ENCODE data around the gene TNS3. TPM values are rescaled to one million over a fixed set of nuclear protein-coding genes. Genes with fewer than 3 reads are reported as not detected.
"Not testable (repeated sequence)": the region's sequence is repeated elsewhere in the genome, so short reads cannot be mapped to it uniquely, and the experiment has no call there.

Gene TNS3
- polyA plus RNA-seq, 1 donor: 66.7 TPM

- peak overlapping the region; percentile 76 for H3K27ac ChIP-seq (ENCODE audit: low read length)
- peaks cover 4% of the 10 kb centered on the region for H3K9me3 ChIP-seq (ENCODE audit: control insufficient read depth, low read depth, low read length)
- peaks cover 24% of the 10 kb centered on the region for H3K36me3 ChIP-seq (ENCODE audit: control insufficient read depth, insufficient read depth, low read length)
- peak; percentile 96 to 98 for DNase-seq
- H3K4me3 ChIP-seq (ENCODE audit: low read length): no peak overlapping the region
- no CpG with 5 or more reads among the region's 24 CpGs for WGBS (ENCODE audit: insufficient coverage, low lambda C conversion rate)
- peaks cover 79% of the 10 kb centered on the region for H3K4me1 ChIP-seq (ENCODE audit: control insufficient read depth, insufficient read depth, low read length)
- no peaks in the 10 kb centered on the region for H3K27me3 ChIP-seq (ENCODE audit: control insufficient read depth, insufficient read depth, low read length)
Measured at GRCh38 chr7:47474937-47475879, 106.7 kb downstream of the TNS3 start.

DNA sequence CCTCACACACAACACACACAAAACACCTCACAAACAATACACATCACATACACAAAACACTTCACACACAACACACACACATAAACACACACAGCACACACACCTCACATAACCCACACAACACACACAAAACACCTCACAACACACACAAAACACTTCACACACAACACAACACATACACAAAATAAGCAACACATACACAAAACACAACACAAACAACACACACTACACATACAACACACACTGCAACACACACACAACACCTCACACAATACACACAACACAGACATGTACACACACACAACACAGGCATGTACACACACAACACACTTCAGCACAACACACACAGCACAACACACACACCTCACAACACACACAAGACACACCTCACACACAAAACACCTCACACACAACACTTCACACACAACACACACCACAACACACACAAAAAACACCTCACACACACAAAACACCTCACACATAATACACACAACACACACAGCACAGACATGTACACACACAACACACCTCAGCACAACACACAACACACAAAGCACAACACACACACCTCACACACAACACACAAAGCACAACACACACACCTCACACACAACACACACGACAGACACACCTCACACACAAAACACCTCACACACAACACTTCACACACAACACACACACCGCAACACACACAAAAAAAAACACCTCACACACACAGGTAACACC is 107.5 kb downstream of the TNS3 start:
- Histone ChIP-seq H3K4me1 (ENCODE audit: control insufficient read depth, insufficient read depth, low read length) (peaks cover 77% of the 10 kb centered on the region), H3K4me3 (ENCODE audit: low read length) (no peak overlapping the region), H3K27me3 (ENCODE audit: control insufficient read depth, insufficient read depth, low read length) (no peaks in the 10 kb centered on the region), H3K9me3 (ENCODE audit: control insufficient read depth, low read depth, low read length) (peaks cover 4% of the 10 kb centered on the region), H3K36me3 (ENCODE audit: control insufficient read depth, insufficient read depth, low read length) (peaks cover 18% of the 10 kb centered on the region), H3K27ac (ENCODE audit: low read length) (peak overlapping the region; percentile 76)
- peak in 1 of 2 donors; percentile 50 for DNase-seq
- WGBS (ENCODE audit: insufficient coverage, low lambda C conversion rate): no CpG with 5 or more reads among the region's 2 CpGs

DNA sequence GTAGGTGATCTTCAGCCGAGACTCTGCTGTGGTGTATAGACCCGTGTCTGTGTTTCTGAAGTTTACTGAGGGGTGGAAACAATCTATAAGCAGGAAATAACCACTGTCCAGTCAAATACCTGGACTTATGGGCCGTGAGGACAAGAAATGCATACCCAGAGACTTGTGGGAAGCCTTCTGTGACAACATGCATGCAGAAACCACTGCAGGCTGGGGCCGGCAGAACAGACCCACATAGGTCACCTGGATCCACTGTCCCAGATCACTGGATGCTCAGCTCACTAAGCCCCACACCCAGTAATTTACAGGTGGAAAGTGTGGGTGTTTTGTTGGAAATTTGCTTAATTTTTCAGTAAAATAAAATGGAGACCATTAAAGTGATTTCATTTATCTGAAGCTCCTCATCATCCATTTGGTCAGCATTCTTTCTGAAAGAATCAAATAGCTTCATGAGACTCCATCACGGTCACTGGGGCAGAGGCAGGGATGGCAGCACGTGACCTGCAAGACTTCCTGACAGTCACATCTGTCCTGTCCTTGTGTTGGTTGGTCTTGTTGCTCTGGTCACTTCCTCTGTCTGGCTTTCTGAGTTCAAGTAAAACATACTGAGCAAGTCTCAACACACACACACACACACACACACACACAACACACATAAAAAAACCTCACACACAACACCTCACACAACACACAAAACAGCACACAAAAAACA is 108.3 kb downstream of the TNS3 start:
- no CpG with 5 or more reads among the region's 6 CpGs for WGBS (ENCODE audit: insufficient coverage, low lambda C conversion rate)
- H3K4me1 ChIP-seq (ENCODE audit: control insufficient read depth, insufficient read depth, low read length): peaks cover 76% of the 10 kb centered on the region
- H3K36me3 ChIP-seq (ENCODE audit: control insufficient read depth, insufficient read depth, low read length): peaks cover 18% of the 10 kb centered on the region
- peak overlapping the region; percentile 76 for H3K27ac ChIP-seq (ENCODE audit: low read length)
- H3K4me3 ChIP-seq (ENCODE audit: low read length): no peak overlapping the region
- peak in 1 of 2 donors; percentile 58 for DNase-seq
- no peaks in the 10 kb centered on the region for H3K27me3 ChIP-seq (ENCODE audit: control insufficient read depth, insufficient read depth, low read length)
- peaks cover 4% of the 10 kb centered on the region for H3K9me3 ChIP-seq (ENCODE audit: control insufficient read depth, low read depth, low read length)

DNA sequence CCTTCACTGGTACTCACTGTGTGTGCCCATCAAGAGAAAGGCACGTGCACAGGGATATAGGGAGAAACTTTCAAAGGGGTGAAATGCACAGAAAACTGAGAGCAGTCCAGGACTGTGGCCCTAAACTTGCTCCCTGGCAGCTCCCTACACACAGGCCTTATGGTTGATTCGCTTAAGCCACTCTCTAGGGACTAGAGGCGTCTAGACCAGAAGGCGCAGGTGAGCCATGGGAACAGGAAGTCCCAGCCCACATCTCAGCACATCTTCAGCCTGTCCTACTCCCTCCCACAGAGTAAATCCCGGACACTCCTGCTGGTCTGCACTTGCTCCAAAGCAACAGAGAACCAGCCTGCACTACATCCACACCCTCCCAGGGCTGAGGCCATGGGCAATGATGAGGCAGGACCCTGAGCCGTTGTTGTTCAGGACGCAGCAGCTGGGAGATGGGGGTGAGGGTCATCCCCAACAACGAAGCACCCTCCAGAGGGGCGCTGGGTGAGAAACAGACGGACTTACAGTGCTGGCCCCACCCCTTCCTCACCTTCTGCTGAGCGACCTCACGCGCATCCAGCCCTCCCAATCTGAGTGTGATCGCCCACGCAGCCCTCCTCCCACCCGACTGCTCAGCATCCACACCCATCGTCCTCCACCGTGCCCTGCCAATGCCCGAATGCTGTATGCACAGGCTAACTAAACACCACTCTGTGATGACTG is 109.3 kb downstream of the TNS3 start:
- no peak for DNase-seq
- Histone ChIP-seq H3K36me3 (ENCODE audit: control insufficient read depth, insufficient read depth, low read length) (peaks cover 20% of the 10 kb centered on the region), H3K4me3 (ENCODE audit: low read length) (no peak overlapping the region), H3K27me3 (ENCODE audit: control insufficient read depth, insufficient read depth, low read length) (no peaks in the 10 kb centered on the region), H3K9me3 (ENCODE audit: control insufficient read depth, low read depth, low read length) (peaks cover 4% of the 10 kb centered on the region), H3K27ac (ENCODE audit: low read length) (peak overlapping the region; percentile 76), H3K4me1 (ENCODE audit: control insufficient read depth, insufficient read depth, low read length) (peaks cover 75% of the 10 kb centered on the region)
- WGBS (ENCODE audit: insufficient coverage, low lambda C conversion rate): no CpG with 5 or more reads among the region's 19 CpGs

DNA sequence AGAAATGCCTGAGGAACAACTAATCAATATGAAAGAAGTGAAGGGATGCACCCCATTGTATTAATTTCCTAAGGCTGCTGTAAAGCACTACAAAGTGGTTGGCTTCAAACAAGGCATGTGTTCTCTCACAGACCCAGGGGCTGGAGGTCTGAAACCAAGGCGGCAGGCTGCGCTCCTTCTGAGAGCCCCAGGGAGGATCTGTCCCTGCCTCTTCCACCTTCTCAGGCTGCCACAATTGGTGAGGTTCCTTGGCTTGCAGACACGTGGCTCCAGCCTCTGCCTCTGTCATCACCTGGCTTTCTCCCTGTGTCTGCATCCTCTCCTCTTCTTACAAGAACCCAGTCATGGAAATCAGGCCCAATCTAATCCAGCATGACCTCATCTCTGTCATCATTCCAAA is 110.1 kb downstream of the TNS3 start:
- Histone ChIP-seq H3K4me1 (ENCODE audit: control insufficient read depth, insufficient read depth, low read length) (peaks cover 75% of the 10 kb centered on the region), H3K4me3 (ENCODE audit: low read length) (no peak overlapping the region), H3K27ac (ENCODE audit: low read length) (peak overlapping the region; percentile 72), H3K36me3 (ENCODE audit: control insufficient read depth, insufficient read depth, low read length) (peaks cover 18% of the 10 kb centered on the region), H3K27me3 (ENCODE audit: control insufficient read depth, insufficient read depth, low read length) (no peaks in the 10 kb centered on the region), H3K9me3 (ENCODE audit: control insufficient read depth, low read depth, low read length) (peaks cover 4% of the 10 kb centered on the region)
- no CpG with 5 or more reads among the region's 3 CpGs for WGBS (ENCODE audit: insufficient coverage, low lambda C conversion rate)
- no peak for DNase-seq

DNA sequence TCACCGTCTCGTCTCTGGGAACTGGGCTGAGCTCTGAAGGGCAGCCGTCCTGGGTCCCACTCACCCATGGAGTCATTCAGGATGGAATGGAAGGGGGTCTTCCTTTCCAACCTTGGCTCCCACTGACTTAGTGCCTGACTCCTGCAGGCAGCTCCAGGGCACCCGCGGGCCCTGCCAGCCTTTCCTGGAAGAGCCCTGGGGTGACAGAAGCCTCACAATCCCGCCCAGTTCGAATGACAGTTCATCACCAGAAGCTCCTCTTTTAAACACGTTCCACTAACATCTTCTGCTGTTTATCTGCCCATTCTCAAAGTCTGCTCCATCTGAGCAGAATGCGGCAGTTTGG is 110.6 kb downstream of the TNS3 start:
- H3K4me3 ChIP-seq (ENCODE audit: low read length): no peak overlapping the region
- DNase-seq: no peak
- WGBS (ENCODE audit: insufficient coverage, low lambda C conversion rate): no CpG with 5 or more reads among the region's 9 CpGs
- peaks cover 4% of the 10 kb centered on the region for H3K9me3 ChIP-seq (ENCODE audit: control insufficient read depth, low read depth, low read length)
- H3K36me3 ChIP-seq (ENCODE audit: control insufficient read depth, insufficient read depth, low read length): peaks cover 18% of the 10 kb centered on the region
- H3K4me1 ChIP-seq (ENCODE audit: control insufficient read depth, insufficient read depth, low read length): peaks cover 76% of the 10 kb centered on the region
- H3K27me3 ChIP-seq (ENCODE audit: control insufficient read depth, insufficient read depth, low read length): no peaks in the 10 kb centered on the region
- H3K27ac ChIP-seq (ENCODE audit: low read length): peak overlapping the region; percentile 72

DNA sequence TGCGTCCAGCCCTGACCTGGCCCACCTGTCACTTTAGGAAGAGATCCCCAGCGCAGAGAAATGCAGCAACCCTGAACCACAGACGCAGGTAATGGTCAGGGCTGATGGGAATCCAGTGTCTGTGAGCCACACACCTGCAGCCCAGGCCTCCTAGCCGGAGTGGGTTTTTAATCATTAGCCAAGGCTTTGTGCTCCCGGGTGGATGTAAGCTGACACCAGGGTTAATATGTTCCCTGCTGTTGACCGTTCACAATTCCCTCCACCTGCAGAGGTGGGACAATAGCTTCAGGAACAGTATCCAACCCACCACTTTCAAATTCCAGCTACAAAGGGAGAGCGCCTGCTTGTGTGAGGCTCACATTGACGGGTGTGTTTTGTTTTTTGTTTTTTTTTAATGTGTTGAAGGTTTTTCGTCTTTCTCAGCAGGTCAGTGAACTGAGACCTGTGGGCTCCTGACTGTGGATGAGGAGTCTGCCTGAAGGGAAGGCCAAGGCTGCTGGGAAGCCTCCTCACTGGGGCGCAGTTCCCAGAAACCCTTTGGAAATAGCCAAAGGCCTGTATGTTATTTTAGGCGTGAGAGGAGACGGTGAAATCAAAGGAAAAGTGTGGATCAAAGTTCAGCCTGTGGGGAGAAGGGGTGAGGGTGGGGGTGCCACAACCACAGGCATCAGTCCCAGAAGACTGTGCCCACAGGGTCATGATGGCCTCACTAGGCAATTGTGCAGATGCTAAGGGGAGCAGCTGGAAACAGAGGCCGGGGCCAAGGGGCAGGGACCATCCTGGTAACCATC is 111.1 kb downstream of the TNS3 start:
- Histone ChIP-seq H3K27me3 (ENCODE audit: control insufficient read depth, insufficient read depth, low read length) (no peaks in the 10 kb centered on the region), H3K27ac (ENCODE audit: low read length) (peak overlapping the region; percentile 72), H3K4me3 (ENCODE audit: low read length) (peak overlapping the region; percentile 5), H3K9me3 (ENCODE audit: control insufficient read depth, low read depth, low read length) (peaks cover 4% of the 10 kb centered on the region), H3K36me3 (ENCODE audit: control insufficient read depth, insufficient read depth, low read length) (peaks cover 15% of the 10 kb centered on the region), H3K4me1 (ENCODE audit: control insufficient read depth, insufficient read depth, low read length) (peaks cover 75% of the 10 kb centered on the region)
- DNase-seq: peak; percentile 69 to 90
- WGBS (ENCODE audit: insufficient coverage, low lambda C conversion rate): no CpG with 5 or more reads among the region's 13 CpGs

- peak in 1 of 2 donors; percentile 39 for DNase-seq
- no CpG with 5 or more reads among the region's 5 CpGs for WGBS (ENCODE audit: insufficient coverage, low lambda C conversion rate)
- H3K36me3 ChIP-seq (ENCODE audit: control insufficient read depth, insufficient read depth, low read length): peaks cover 20% of the 10 kb centered on the region
- H3K4me3 ChIP-seq (ENCODE audit: low read length): peak overlapping the region; percentile 5
- H3K9me3 ChIP-seq (ENCODE audit: control insufficient read depth, low read depth, low read length); H3K27me3 ChIP-seq (ENCODE audit: control insufficient read depth, insufficient read depth, low read length): not testable (repeated sequence)
- H3K27ac ChIP-seq (ENCODE audit: low read length): peak overlapping the region; percentile 72
- peaks cover 66% of the 10 kb centered on the region for H3K4me1 ChIP-seq (ENCODE audit: control insufficient read depth, insufficient read depth, low read length)
Measured at GRCh38 chr7:47469846-47470245, 112.1 kb downstream of the TNS3 start.

DNA sequence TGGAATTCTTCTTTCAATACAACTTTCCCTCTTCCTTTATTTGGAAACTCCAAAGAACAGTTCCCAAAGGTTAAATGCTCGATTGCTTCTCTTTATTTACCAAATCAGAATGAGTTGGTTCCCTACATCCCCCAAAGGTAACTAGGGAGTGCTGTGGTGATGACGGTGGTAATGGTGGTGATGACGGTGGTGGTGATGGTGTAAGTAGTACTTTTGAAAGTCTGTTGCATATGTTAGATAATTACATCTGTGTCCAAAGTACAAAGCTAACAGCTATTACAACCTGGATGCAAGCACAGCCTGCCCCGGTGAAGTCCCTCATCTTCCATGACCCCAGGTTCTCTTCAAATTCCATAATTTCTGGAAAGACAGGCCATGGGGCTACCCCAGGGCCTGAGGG is 115.1 kb downstream of the TNS3 start:
- WGBS (ENCODE audit: insufficient coverage, low lambda C conversion rate): 67% methylated on average over 1 of the region's 4 CpGs
- Histone ChIP-seq H3K27me3 (ENCODE audit: control insufficient read depth, insufficient read depth, low read length) (no peaks in the 10 kb centered on the region), H3K27ac (ENCODE audit: low read length) (peak overlapping the region; percentile 87), H3K4me3 (ENCODE audit: low read length) (no peak overlapping the region), H3K36me3 (ENCODE audit: control insufficient read depth, insufficient read depth, low read length) (peaks cover 29% of the 10 kb centered on the region), H3K9me3 (ENCODE audit: control insufficient read depth, low read depth, low read length) (no peaks in the 10 kb centered on the region), H3K4me1 (ENCODE audit: control insufficient read depth, insufficient read depth, low read length) (peaks cover 48% of the 10 kb centered on the region)
- peak; percentile 73 to 87 for DNase-seq

Data from large intestine (tissue), 3 donors.